Dermis lymphatic vessel endothelial cell (primary cell): Measurements from ENCODE around the gene ABCB10. TPM values are rescaled to one million over a fixed set of nuclear protein-coding genes. Genes with fewer than 3 reads are reported as not detected.

Experiments used
- total RNA-seq: library from RNA; depleted of rRNA; stranded (reverse); fragments of >200 nt; gene quantifications from 2 replicates; pipeline ENCODE4 v1.2.1, GENCODE V29; 2014

The ABCB10 gene
- total RNA-seq, result 22.9 and 24.3 TPM in 2 replicates

DNA sequence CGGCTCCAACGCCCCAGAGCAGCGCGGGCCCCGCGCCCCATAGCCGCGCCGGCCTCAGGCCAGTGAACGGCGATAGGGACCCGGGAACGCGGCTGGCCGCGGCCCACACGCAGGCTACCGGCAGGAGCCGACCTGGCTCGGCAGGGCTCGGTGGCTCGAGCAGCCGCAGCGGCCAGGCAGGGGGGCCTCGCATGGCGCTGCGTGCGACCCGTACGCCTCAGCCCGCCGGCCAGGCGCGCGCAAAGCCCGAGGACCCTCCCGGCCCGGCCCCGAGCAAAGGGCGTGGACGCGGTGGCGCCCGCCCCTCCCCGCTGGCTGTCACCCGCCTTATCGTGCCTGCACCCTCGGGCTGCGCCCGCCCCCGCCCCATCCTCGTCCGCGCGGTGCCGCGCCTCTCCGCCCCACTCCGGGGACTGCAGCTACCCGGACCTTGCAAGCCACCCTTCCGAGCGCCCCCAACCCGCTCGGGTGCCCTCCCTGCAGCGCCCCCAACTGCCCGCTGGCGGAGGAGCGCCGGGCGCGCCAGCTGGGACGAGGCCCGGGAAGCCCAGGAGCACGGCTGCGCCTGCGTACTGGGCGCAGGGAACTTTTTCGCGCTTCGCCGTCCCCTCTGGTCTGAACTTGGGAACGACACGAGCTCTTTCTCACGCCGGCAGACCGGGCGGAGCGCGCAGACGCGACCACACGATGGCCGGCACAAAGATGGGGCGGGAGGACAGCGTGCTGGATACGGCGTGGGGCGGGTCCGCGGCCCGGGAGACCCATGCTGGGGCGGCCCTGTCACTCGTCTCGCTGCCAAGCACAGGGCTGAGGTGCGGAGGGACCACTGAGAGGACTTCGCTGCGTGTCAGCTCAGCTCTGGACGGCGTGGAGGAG lies at the start of gene ABCB10:
Gene ABCB10, minus strand, starts transcription at position 248 of the 876 bp plus-strand sequence. Its CDS starts 55 bp downstream, at position 193.

DNA sequence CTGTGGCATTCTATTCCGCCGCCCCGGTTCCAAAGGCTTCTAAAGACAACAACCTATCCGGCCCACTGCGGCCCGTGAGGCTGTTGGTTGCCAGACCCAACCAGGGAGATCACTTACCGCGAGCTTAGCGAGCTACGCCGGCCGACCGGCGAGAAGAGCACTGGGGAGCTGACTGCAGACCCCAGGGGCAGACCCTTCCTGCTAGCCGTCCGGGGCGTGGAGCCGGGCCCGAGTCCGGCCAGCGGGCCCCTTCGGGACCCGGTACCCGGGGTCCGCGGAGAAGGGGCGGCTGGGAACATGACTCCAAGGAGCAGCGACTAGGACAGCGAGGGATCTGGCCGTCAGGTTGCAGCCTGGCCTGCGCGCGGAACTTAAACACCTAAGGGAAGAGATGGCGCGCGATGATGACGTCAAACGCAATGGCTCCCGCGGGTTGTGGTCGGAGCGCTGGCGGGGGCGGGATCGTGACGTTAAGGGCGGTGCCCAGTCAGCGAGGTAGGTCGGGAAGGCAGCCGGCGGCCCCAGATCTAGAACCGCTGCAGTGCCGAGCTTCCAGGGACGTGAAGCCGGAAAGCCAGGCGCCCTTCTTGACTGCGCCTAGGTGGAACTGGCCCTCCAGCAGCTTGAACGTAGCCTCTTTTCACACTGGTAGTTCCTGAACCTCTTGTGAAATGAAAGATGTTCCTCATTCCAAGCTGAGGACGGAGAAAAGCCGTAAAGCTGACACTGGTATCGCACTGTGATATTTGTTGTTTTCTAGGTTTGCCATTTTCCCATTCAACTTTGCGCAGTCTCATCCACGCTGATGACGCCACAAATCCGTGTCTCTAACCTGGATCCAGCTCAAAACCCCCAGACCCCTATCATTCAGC lies 50.3 kb downstream of the ABCB10 start, which contains the start of gene NUP133:
Gene NUP133, minus strand, starts transcription at position 391 of the 872 bp plus-strand sequence. Its CDS starts 92 bp downstream, at position 299.

Other genes starting within 250 kb of the ABCB10 start
- 3.6 and 3.8 TPM in 2 replicates for gene CCSAP, start 215.7 kb downstream of the ABCB10 start, total RNA-seq
- not detected in 2 replicates for gene ACTA1, start 124.6 kb downstream of the ABCB10 start, total RNA-seq
- gene NUP133, start 50.4 kb downstream of the ABCB10 start, total RNA-seq, result 26.9 and 40.1 TPM in 2 replicates
- gene TAF5L, start 67.4 kb upstream of the ABCB10 start, total RNA-seq, result 24.5 and 27.7 TPM in 2 replicates
- gene URB2, start 67.5 kb upstream of the ABCB10 start, total RNA-seq, result 6.5 and 10.2 TPM in 2 replicates